ENCODE results near the gene PTPN6.

DNA sequence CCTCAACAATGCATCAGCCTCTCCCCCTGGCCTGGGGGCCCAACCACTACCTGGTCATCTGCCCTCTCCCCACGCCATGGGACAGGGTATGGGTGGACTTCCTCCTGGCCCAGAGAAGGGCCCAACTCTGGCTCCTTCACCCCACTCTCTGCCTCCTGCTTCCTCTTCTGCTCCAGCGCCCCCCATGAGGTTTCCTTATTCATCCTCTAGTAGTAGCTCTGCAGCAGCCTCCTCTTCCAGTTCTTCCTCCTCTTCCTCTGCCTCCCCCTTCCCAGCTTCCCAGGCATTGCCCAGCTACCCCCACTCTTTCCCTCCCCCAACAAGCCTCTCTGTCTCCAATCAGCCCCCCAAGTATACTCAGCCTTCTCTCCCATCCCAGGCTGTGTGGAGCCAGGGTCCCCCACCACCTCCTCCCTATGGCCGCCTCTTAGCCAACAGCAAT is 14.9 kb upstream of the PTPN6 start:
- TF ChIP-seq, protein P1, sequence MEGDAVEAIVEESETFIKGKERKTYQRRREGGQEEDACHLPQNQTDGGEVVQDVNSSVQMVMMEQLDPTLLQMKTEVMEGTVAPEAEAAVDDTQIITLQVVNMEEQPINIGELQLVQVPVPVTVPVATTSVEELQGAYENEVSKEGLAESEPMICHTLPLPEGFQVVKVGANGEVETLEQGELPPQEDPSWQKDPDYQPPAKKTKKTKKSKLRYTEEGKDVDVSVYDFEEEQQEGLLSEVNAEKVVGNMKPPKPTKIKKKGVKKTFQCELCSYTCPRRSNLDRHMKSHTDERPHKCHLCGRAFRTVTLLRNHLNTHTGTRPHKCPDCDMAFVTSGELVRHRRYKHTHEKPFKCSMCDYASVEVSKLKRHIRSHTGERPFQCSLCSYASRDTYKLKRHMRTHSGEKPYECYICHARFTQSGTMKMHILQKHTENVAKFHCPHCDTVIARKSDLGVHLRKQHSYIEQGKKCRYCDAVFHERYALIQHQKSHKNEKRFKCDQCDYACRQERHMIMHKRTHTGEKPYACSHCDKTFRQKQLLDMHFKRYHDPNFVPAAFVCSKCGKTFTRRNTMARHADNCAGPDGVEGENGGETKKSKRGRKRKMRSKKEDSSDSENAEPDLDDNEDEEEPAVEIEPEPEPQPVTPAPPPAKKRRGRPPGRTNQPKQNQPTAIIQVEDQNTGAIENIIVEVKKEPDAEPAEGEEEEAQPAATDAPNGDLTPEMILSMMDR (IDR thresholded peaks at IDR 0.05; ENCODE audit: low read length): no peak
- TF ChIP-seq EZH2 (optimal IDR thresholded peaks at IDR 0.05; ENCODE audit: low read depth, low read length) (no peak), EZH2phosphoT487 (IDR thresholded peaks at IDR 0.05; ENCODE audit: low read length) (no peak)
